ENCODE data around the gene CDC42EP4. TPM values are rescaled to one million over a fixed set of nuclear protein-coding genes. Genes with fewer than 3 reads are reported as not detected.

Gene CDC42EP4
- total RNA-seq, 1 donor, result 16.3 TPM

- peak overlapping the region; percentile 82 for H3K27ac ChIP-seq (ENCODE audit: low read depth, low read length)
- peak overlapping the region; percentile 44 for H2AFZ ChIP-seq (ENCODE audit: low read length)
- no peaks in the 10 kb centered on the region for H3K36me3 ChIP-seq (ENCODE audit: insufficient read depth, low read length)
- H3K79me2 ChIP-seq (ENCODE audit: insufficient read depth, low read length), result peaks cover 67% of the 10 kb centered on the region
- peak overlapping the region; percentile 79 for H3K4me2 ChIP-seq (ENCODE audit: insufficient read depth, low read length)
- DNase-seq (ENCODE audit: insufficient read length, low spot score, missing footprints), result peak; percentile 93
- no peaks in the 10 kb centered on the region for H3K9me3 ChIP-seq (ENCODE audit: low read depth, low read length)
- peak overlapping the region; percentile 54 for H3K4me3 ChIP-seq (ENCODE audit: insufficient read depth, low read length)
- peaks cover 37% of the 10 kb centered on the region for H4K20me1 ChIP-seq (ENCODE audit: insufficient read depth, low read length)
- no peaks in the 10 kb centered on the region for H3K27me3 ChIP-seq (ENCODE audit: insufficient read depth, low read length)
- peaks cover 63% of the 10 kb centered on the region for H3K4me1 ChIP-seq (ENCODE audit: insufficient read depth, low read length)
- TF ChIP-seq CTCF (IDR thresholded peaks at IDR 0.05; ENCODE audit: extremely low read depth, low read depth, low read length), result no peak
Measured at GRCh38 chr17:73292031-73292531, 19.7 kb downstream of the CDC42EP4 start.

GRCh38 chr17:73291260-73291801 is 20.5 kb downstream of the CDC42EP4 start:
- peak overlapping the region; percentile 79 for H3K4me2 ChIP-seq (ENCODE audit: insufficient read depth, low read length)
- peak overlapping the region; percentile 82 for H3K27ac ChIP-seq (ENCODE audit: low read depth, low read length)
- TF ChIP-seq CTCF (IDR thresholded peaks at IDR 0.05; ENCODE audit: extremely low read depth, low read depth, low read length), result no peak
- peaks cover 44% of the 10 kb centered on the region for H4K20me1 ChIP-seq (ENCODE audit: insufficient read depth, low read length)
- no peaks in the 10 kb centered on the region for H3K27me3 ChIP-seq (ENCODE audit: insufficient read depth, low read length)
- peak; percentile 95 for DNase-seq (ENCODE audit: insufficient read length, low spot score, missing footprints)
- peaks cover 70% of the 10 kb centered on the region for H3K4me1 ChIP-seq (ENCODE audit: insufficient read depth, low read length)
- no peaks in the 10 kb centered on the region for H3K36me3 ChIP-seq (ENCODE audit: insufficient read depth, low read length)
- no peaks in the 10 kb centered on the region for H3K9me3 ChIP-seq (ENCODE audit: low read depth, low read length)
- peak overlapping the region; percentile 54 for H3K4me3 ChIP-seq (ENCODE audit: insufficient read depth, low read length)
- peaks cover 71% of the 10 kb centered on the region for H3K79me2 ChIP-seq (ENCODE audit: insufficient read depth, low read length)
- peak overlapping the region; percentile 44 for H2AFZ ChIP-seq (ENCODE audit: low read length)

GRCh38 chr17:73290399-73291259 is 21.2 kb downstream of the CDC42EP4 start:
- H3K79me2 ChIP-seq (ENCODE audit: insufficient read depth, low read length), result peaks cover 70% of the 10 kb centered on the region
- peaks cover 70% of the 10 kb centered on the region for H3K4me1 ChIP-seq (ENCODE audit: insufficient read depth, low read length)
- H3K27me3 ChIP-seq (ENCODE audit: insufficient read depth, low read length), result no peaks in the 10 kb centered on the region
- no peak overlapping the region for H2AFZ ChIP-seq (ENCODE audit: low read length)
- no peak for TF ChIP-seq CTCF (IDR thresholded peaks at IDR 0.05; ENCODE audit: extremely low read depth, low read depth, low read length)
- H3K27ac ChIP-seq (ENCODE audit: low read depth, low read length), result peak overlapping the region; percentile 82
- peaks cover 7% of the 10 kb centered on the region for H3K36me3 ChIP-seq (ENCODE audit: insufficient read depth, low read length)
- H3K4me3 ChIP-seq (ENCODE audit: insufficient read depth, low read length), result peak overlapping the region; percentile 29
- peak overlapping the region; percentile 79 for H3K4me2 ChIP-seq (ENCODE audit: insufficient read depth, low read length)
- DNase-seq (ENCODE audit: insufficient read length, low spot score, missing footprints), result no peak
- peaks cover 49% of the 10 kb centered on the region for H4K20me1 ChIP-seq (ENCODE audit: insufficient read depth, low read length)
- no peaks in the 10 kb centered on the region for H3K9me3 ChIP-seq (ENCODE audit: low read depth, low read length)
